HG03066 (cell line): Measurements from ENCODE around the gene AK8.

Experiments
- ATAC-seq: cut with Tn5 transposase; IDR thresholded peaks from one replicate; pipeline ENCODE4 v1.9.1; 2021; ENCODE audit warnings: low read depth; ENCODE audit not compliant: unreplicated experiment

Gene AK8

DNA sequence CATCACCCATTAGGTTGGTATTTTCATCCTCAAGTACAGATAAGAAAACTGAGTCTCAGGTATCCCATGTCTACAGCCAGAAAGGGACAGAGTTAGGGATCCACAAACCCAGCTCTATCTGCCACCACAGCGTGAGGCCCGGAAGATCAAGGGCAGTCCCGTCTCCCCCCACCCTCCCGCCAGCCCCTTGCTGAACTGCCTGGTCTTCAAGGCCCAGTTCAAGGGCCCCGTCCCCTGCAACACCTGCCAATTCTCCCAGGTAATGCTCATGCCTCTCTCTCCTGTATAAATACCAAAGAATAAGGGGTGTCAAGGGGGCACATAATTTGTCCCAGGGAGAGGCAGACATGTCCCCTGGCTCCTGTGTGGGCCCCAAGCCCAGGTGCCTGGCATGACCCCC lies 50.7 kb downstream of the AK8 start:
- no peak for ATAC-seq

DNA sequence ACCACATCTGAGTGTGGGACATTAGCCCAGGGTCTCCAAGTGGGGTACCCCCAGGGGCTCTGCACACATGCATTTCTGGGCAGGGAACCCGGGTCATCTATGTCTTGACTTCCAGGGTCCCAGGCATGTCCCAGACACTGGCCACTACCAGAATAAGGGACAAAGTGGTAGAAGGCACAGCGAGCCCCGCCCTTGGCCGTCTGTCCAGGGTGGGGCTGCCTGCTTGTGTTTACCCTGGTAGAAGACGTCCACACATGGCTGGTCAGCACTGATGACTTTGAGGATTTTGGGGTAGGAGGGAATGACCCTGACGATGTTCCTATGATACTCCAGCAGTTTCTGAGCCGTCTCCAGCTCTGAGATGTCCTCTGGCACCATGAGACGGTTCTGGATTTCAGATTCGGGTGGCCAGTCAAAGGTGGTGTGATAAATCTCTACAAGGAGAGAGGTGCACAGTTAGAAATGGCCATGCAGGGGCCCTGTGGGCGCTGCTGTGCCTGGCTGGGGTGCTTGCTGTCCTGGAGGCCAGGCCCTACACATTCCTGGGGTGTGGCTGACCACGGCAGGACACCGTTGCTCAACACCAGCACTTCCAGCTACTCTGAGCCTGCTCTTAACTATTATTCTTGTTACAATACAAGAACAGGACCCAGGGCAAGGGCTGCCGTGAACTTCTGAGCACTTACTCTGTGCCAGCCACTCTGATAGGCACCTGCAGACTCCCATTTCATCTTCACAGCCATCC lies 51.3 kb downstream of the AK8 start:
- ATAC-seq: no peak

DNA sequence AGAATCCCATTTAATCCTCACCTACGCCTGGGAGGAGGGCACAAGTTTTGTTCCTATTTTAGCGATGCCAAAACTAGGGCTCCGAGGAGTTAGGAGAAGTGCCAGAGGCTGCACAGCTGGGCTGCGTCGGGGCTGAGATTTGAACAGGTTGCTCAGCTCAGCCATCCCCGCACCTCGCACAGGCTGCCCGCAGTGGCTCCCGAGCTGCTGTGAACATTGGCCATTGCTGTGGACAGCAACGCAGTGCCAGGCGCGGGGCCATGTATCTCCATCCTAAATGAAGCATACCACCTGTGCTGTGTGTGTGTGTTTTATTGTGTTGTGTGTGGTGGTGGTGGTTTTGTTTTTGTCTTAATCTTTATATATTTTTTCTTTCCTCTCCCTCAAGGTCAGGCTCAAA lies 52.0 kb downstream of the AK8 start:
- no peak for ATAC-seq

GRCh38 chr9:132825430-132825829 lies 52.7 kb downstream of the AK8 start:
- no peak for ATAC-seq

DNA sequence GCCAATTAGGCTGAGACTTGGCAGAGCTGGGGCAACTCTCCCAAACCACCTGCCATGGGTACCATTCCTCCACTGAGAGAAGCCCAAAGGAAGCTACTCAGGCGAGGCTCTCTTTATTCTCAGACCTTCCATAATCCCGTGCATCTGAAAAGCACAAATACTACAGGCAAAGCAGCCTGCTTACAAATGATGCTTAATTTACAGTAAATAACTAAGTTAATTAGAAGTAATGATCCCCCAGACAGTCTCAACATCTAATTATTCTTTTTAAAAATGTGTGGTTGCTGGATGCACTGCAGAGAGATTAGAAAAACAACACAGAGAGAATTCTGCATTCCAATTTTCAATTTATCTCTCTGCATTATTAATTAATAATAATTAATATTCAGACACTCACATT lies 53.1 kb downstream of the AK8 start:
- ATAC-seq: no peak

GRCh38 chr9:132824151-132824550 lies 53.9 kb downstream of the AK8 start:
- ATAC-seq: no peak

GRCh38 chr9:132823370-132824145 lies 54.5 kb downstream of the AK8 start:
- no peak for ATAC-seq

DNA sequence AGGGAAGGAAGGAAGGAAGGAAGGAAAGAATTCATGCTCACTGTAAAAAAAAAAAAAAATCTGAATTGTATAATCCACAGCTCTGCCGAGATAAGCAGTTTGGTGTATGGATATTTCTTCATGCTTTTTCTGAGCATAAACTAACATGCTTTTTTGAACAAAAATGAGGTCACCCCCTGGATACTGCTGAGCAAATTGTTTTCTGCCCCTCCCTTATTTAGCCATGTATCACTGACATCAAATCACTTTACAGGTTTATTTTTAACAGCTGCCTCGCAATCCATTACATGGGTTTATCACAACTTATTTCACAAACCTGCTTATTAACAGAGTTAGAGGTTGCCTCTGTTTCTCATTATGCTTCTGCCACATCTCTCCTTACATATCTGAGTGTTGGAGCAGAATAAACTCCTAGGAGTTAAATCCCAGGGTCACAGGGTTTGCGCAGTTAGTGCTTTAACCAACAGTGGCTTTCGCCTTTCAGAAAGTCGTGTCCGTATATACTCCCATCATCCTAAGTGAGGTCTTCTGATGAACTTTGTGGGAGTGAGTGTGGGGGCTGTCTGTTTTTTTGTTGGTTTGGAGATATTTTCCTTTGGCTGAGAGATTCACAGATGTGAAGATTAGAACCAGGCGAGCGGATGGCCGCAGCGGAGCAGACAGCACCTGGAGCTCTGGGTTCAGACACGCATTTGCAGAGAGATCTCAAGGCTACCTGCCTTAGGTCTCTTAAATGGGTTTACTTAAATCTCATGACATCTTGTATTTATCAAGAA lies 57.7 kb downstream of the AK8 start:
- no peak for ATAC-seq

- ATAC-seq: no peak
Observed at GRCh38 chr9:132818588-132818987, 59.5 kb downstream of the AK8 start.

- ATAC-seq: no peak
Observed at GRCh38 chr9:132814937-132815336, 63.1 kb downstream of the AK8 start.

DNA sequence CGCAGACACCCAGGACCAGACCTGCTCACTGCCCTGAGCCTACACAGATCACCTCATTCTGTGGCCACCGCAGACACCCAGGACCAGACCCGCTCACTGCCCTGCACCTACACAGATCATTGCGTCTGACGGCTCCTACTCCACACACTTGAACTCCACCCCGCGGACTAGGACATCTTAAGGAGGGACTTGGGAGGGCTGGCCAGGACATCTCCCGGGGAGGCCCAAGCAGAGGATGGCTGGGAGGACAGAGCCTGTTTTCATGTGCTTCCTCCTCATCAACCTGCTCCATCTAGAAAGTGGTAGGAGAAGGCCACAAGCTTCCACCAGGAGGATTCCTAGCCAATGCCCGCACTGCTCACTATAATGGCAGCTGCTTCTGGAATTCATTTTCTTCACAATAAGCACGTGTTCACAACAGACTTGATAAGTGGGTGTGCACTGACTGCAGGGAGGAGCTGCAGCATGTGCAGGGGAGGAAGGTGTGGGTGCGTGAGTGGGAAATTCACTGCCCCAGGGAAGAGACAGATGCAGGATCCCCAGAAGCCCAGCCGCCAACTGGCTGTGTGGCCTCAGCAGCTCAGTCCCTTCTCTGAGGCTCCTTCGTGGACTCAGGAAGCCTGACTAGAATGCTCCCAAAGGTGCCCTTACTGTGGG lies 64.8 kb downstream of the AK8 start:
- ATAC-seq: no peak

- ATAC-seq: no peak
Observed at GRCh38 chr9:132811985-132812384, 66.1 kb downstream of the AK8 start.

GRCh38 chr9:132810314-132810713 lies 67.8 kb downstream of the AK8 start:
- ATAC-seq: no peak

- no peak for ATAC-seq
Observed at GRCh38 chr9:132809677-132810271, 68.3 kb downstream of the AK8 start.

- no peak for ATAC-seq
Observed at GRCh38 chr9:132808645-132809044, 69.4 kb downstream of the AK8 start.

- no peak for ATAC-seq
Observed at GRCh38 chr9:132806723-132807421, 71.2 kb downstream of the AK8 start.

- no peak for ATAC-seq
Observed at GRCh38 chr9:132806306-132806705, 71.8 kb downstream of the AK8 start.

GRCh38 chr9:132804576-132805295 lies 73.3 kb downstream of the AK8 start:
- ATAC-seq: no peak

- ATAC-seq: no peak
Observed at GRCh38 chr9:132802121-132802795, 75.8 kb downstream of the AK8 start.
